ENCODE measurements around the gene RASA3. TPM values are rescaled to one million over a fixed set of nuclear protein-coding genes. Genes with fewer than 3 reads are reported as not detected.

Gene RASA3
- total and polyA plus RNA-seq, 2 of the 8 experiments (the other 6 are each of a cell fraction or from before 2014, with no cell fraction given), result 7.5 to 21.9 TPM

- DNase-seq (ENCODE audit: low read depth in 1 of 2, low spot score in 2 of 2) (peak in 1 of 2 experiments; percentile 68), FAIRE-seq (no peak)
- H2AK5ac ChIP-seq (ENCODE audit: low read depth, low read length), result no peak overlapping the region
- H3K36me3 ChIP-seq (ENCODE audit: control insufficient read depth in 2 of 4, insufficient read depth in 4 of 4, low read length in 3 of 4), result no peaks in the 10 kb centered on the region
- no peaks in the 10 kb centered on the region for H3K79me1 ChIP-seq (ENCODE audit: low read depth, low read length)
- CTCF ChIA-PET (ENCODE audit: partially characterized antibody), result interaction anchor here (0.6 to 2.8 kb wide), 14 partner anchors 9 to 283 kb away, joined by 3 to 9 read pairs (median 4); no protein-coding TSS in a partner anchor
- H3K4me3 ChIP-seq (ENCODE audit: extremely low read depth in 1 of 4, insufficient read depth in 2 of 4, low read depth in 3 of 4, low read length in 4 of 4), result no peak overlapping the region
- H3K4me2 ChIP-seq (ENCODE audit: insufficient read depth in 1 of 2, low read depth in 2 of 2, low read length in 2 of 2), result no peak overlapping the region
- no peak overlapping the region for H2BK20ac ChIP-seq (ENCODE audit: low read length)
- H3K9me3 ChIP-seq (ENCODE audit: insufficient read depth in 2 of 2, low read depth in 1 of 2, low read length in 1 of 2), result no peaks in the 10 kb centered on the region
- H4K91ac ChIP-seq (replicated peaks; ENCODE audit: insufficient read length, low read length), result no peak overlapping the region
- TF ChIP-seq GABPA (IDR thresholded peaks at IDR 0.05; ENCODE audit: borderline replicate concordance, insufficient read depth, low read length), result peak; percentile 34; the same call in 1 of the 2 replicates
- TF ChIP-seq SAP30 (IDR thresholded peaks at IDR 0.05; ENCODE audit: insufficient read depth, insufficient replicate concordance, low read length), result no peak
- TF ChIP-seq RAD21 (IDR thresholded peaks at IDR 0.05 in 1 of 2, conservative IDR thresholded peaks at IDR 0.05 in 1 of 2; ENCODE audit: low read depth in 2 of 2, low read length in 2 of 2), result peak; percentile 22 to 55; a peak in 3 of 4 replicates
- TF ChIP-seq YY1 (IDR thresholded peaks at IDR 0.05; ENCODE audit: low read depth, low read length), result no peak
- peak in 2 of 3 experiments; percentile 35 to 65; a peak in 2 of 4 replicates for TF ChIP-seq CTCF (IDR thresholded peaks at IDR 0.05; ENCODE audit: control extremely low read depth in 1 of 3, insufficient read depth in 1 of 3, low read depth in 1 of 3, low read length in 3 of 3)
- no peak for TF ChIP-seq SIN3A (conservative IDR thresholded peaks at IDR 0.05 in 1 of 2, IDR thresholded peaks at IDR 0.05 in 1 of 2; ENCODE audit: low read depth in 1 of 2, low read length in 2 of 2)
- H3K79me2 ChIP-seq (ENCODE audit: control insufficient read depth in 1 of 2, insufficient read depth in 2 of 2, low read length in 2 of 2), result no peaks in the 10 kb centered on the region
- peaks cover 4% of the 10 kb centered on the region; the same call in 1 of the 2 replicates for H3K23me2 ChIP-seq (ENCODE audit: low read depth, low read length)
- H3K4me1 ChIP-seq (replicated peaks in 1 of 4; ENCODE audit: control insufficient read depth in 3 of 4, insufficient read depth in 4 of 4, low read length in 3 of 4), result no peaks in the 10 kb centered on the region
- 87% methylated on average over 23 of the region's 29 CpGs; no CpG with 5 or more reads in 1 of the 2 experiments for WGBS, 2 experiments (ENCODE audit: extremely low coverage in 1 of 2, insufficient coverage in 1 of 2, insufficient read length in 1 of 2, insufficient replicate concordance in 2 of 2, low coverage in 1 of 2, low lambda C conversion rate in 2 of 2, missing lambda C conversion rate in 1 of 2)
- H2BK120ac ChIP-seq (replicated peaks; ENCODE audit: low read depth, low read length), result no peak overlapping the region
- H2BK12ac ChIP-seq (ENCODE audit: low read depth, low read length), result no peak overlapping the region
- no peak overlapping the region for H2AFZ ChIP-seq (ENCODE audit: low read length)
- no peak overlapping the region for H3K9ac ChIP-seq (replicated peaks in 1 of 4; ENCODE audit: extremely low read depth in 1 of 4, low read depth in 3 of 4, low read length in 3 of 4)
- H2BK15ac ChIP-seq (ENCODE audit: low read length), result no peak overlapping the region
- no peak overlapping the region for H3K18ac ChIP-seq (ENCODE audit: extremely low read depth, low read length)
- H3K56ac ChIP-seq (replicated peaks; ENCODE audit: insufficient read length, low read depth, low read length), result no peak overlapping the region
- peak overlapping the region; percentile 41; the same call in 1 of the 2 replicates for H4K8ac ChIP-seq (ENCODE audit: extremely low read depth, insufficient read depth, low read length)
- H4K5ac ChIP-seq (ENCODE audit: insufficient read length, low read depth, low read length), result no peak overlapping the region
- H3K27ac ChIP-seq (ENCODE audit: low read depth, low read length), result no peak overlapping the region
- peaks cover 0 to 5% of the 10 kb centered on the region in 2 experiments for H4K20me1 ChIP-seq (replicated peaks in 1 of 2; ENCODE audit: control insufficient read depth in 1 of 2, insufficient read depth in 2 of 2, low read length in 2 of 2)
- no peak overlapping the region for H3K23ac ChIP-seq (ENCODE audit: insufficient read length)
- H3K14ac ChIP-seq (ENCODE audit: insufficient read length), result no peak overlapping the region
- POLR2A ChIA-PET (ENCODE audit: partially characterized antibody), result interaction anchor here (0.7 kb wide), 1 partner anchor 102 kb away, joined by 3 read pairs; no protein-coding TSS in a partner anchor
- H3K27me3 ChIP-seq (replicated peaks in 1 of 4; ENCODE audit: control insufficient read depth in 3 of 4, extremely low read depth in 1 of 4, insufficient read depth in 3 of 4, low read length in 3 of 4), result no peaks in the 10 kb centered on the region
- H3K4ac ChIP-seq (replicated peaks; ENCODE audit: insufficient read length, low read depth, low read length), result no peak overlapping the region
- H2BK5ac ChIP-seq (ENCODE audit: low read depth, low read length), result peak overlapping the region; percentile 30; the same call in 1 of the 2 replicates
Observed at GRCh38 chr13:114017028-114017630, 115.3 kb downstream of the RASA3 start.
